ENCODE results near the gene SELENOS.

The SELENOS gene

GRCh38 chr15:101250873-101251829 is 26.1 kb downstream of the SELENOS start:
- DNase-seq = no peak

- no peak for DNase-seq
Measured at GRCh38 chr15:101250341-101250831, 26.9 kb downstream of the SELENOS start.

- DNase-seq = no peak
Measured at GRCh38 chr15:101248274-101248673, 29.0 kb downstream of the SELENOS start.

GRCh38 chr15:101246824-101247745 is 30.2 kb downstream of the SELENOS start:
- DNase-seq = no peak

GRCh38 chr15:101246391-101246790 is 30.9 kb downstream of the SELENOS start:
- DNase-seq = no peak

- DNase-seq = no peak
Measured at GRCh38 chr15:101244889-101245668, 32.2 kb downstream of the SELENOS start.

- no peak for DNase-seq
Measured at GRCh38 chr15:101244036-101244781, 33.1 kb downstream of the SELENOS start.

GRCh38 chr15:101243420-101243819 is 33.9 kb downstream of the SELENOS start:
- no peak for DNase-seq

GRCh38 chr15:101242999-101243336 is 34.3 kb downstream of the SELENOS start:
- no peak for DNase-seq

GRCh38 chr15:101242160-101242998 is 34.9 kb downstream of the SELENOS start:
- DNase-seq = no peak

- DNase-seq = no peak
Measured at GRCh38 chr15:101240358-101240757, 36.9 kb downstream of the SELENOS start.

GRCh38 chr15:101239724-101240136 is 37.6 kb downstream of the SELENOS start:
- DNase-seq = no peak

GRCh38 chr15:101237251-101237650 is 40.0 kb downstream of the SELENOS start:
- DNase-seq = no peak

GRCh38 chr15:101233651-101234280 is 43.5 kb downstream of the SELENOS start:
- no peak for DNase-seq

- DNase-seq = no peak
Measured at GRCh38 chr15:101232677-101233076, 44.6 kb downstream of the SELENOS start.

GRCh38 chr15:101228313-101228712 is 49.0 kb downstream of the SELENOS start:
- no peak for DNase-seq

- DNase-seq = no peak
Measured at GRCh38 chr15:101225658-101226057, 51.6 kb downstream of the SELENOS start.
